Measurements from ENCODE around the gene DOCK4. TPM values are rescaled to one million over a fixed set of nuclear protein-coding genes. Genes with fewer than 3 reads are reported as not detected.

The DOCK4 gene
- total and polyA plus RNA-seq, 2 of the 8 experiments (the other 6 are each of a cell fraction or from before 2014, with no cell fraction given), result 5.1 to 23.6 TPM

DNA sequence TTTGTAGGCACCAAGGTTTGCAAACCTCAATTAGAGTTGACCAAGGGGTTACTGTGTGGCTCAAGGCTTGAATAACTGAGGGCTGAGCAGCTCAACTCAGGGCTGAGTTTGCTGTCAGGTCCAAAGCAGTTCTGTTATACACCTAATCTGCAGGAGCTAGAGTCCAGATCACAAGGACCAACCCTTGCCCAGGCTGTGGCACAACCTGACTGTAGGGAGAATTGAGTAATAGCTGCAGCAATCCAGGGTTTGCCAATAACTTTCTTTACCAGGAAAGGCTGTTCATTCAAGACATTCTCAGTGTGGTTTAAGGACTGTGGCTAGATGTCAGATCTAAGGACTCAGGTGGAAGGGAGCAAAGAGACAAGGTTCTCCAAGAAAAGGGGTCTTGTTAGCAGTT is 528.4 kb downstream of the DOCK4 start:
- no peak overlapping the region for H4K8ac ChIP-seq (ENCODE audit: extremely low read depth, insufficient read depth, low read length)
- no peak for DNase-seq (ENCODE audit: low read depth in 1 of 2, low spot score in 2 of 2)
- TF ChIP-seq JUN (IDR thresholded peaks at IDR 0.05; ENCODE audit: low read depth, low read length) (no peak), PHF8 (conservative IDR thresholded peaks at IDR 0.05; ENCODE audit: low read depth, low read length) (no peak), RNF2 (IDR thresholded peaks at IDR 0.05; ENCODE audit: borderline replicate concordance, low read depth, low read length, missing control alignments, poor library complexity, severe bottlenecking) (no peak), GTF2F1 (IDR thresholded peaks at IDR 0.05; ENCODE audit: borderline replicate concordance, low read depth, low read length) (no peak), CTBP2 (IDR thresholded peaks at IDR 0.05; ENCODE audit: borderline replicate concordance, insufficient read depth, insufficient read length, low read length) (no peak), YY1 (IDR thresholded peaks at IDR 0.05; ENCODE audit: low read depth, low read length) (no peak), SRF (IDR thresholded peaks at IDR 0.05; ENCODE audit: low read depth, low read length) (no peak), CBX8 (IDR thresholded peaks at IDR 0.05; ENCODE audit: borderline replicate concordance, low read depth, low read length) (no peak), HDAC2 (IDR thresholded peaks at IDR 0.05; ENCODE audit: borderline replicate concordance in 1 of 2, low read depth in 2 of 2, low read length in 2 of 2) (no peak), CREB1 (IDR thresholded peaks at IDR 0.05) (no peak), BACH1 (IDR thresholded peaks at IDR 0.05; ENCODE audit: low read length) (no peak), NRF1 (IDR thresholded peaks at IDR 0.05; ENCODE audit: low read depth, low read length) (no peak)
- TF ChIP-seq, protein P1, sequence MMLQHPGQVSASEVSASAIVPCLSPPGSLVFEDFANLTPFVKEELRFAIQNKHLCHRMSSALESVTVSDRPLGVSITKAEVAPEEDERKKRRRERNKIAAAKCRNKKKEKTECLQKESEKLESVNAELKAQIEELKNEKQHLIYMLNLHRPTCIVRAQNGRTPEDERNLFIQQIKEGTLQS (IDR thresholded peaks at IDR 0.05; ENCODE audit: insufficient read depth, low read depth, low read length), result no peak
- TF ChIP-seq, protein P2, sequence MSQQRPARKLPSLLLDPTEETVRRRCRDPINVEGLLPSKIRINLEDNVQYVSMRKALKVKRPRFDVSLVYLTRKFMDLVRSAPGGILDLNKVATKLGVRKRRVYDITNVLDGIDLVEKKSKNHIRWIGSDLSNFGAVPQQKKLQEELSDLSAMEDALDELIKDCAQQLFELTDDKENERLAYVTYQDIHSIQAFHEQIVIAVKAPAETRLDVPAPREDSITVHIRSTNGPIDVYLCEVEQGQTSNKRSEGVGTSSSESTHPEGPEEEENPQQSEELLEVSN (IDR thresholded peaks at IDR 0.05), result no peak

More for the DNA sequence above, 528.4 kb downstream of the DOCK4 start:
- Histone ChIP-seq H3K14ac (ENCODE audit: insufficient read length) (no peak overlapping the region), H3K36me3 (ENCODE audit: control insufficient read depth in 2 of 4, insufficient read depth in 4 of 4, low read length in 3 of 4) (no peaks in the 10 kb centered on the region), H3K79me2 (ENCODE audit: control insufficient read depth in 1 of 2, insufficient read depth in 2 of 2, low read length in 2 of 2) (no peaks in the 10 kb centered on the region), H3K23me2 (ENCODE audit: low read depth, low read length) (no peaks in the 10 kb centered on the region), H2BK20ac (ENCODE audit: low read length) (no peak overlapping the region), H3K79me1 (ENCODE audit: low read depth, low read length) (no peaks in the 10 kb centered on the region), H3K4ac (replicated peaks; ENCODE audit: insufficient read length, low read depth, low read length) (no peak overlapping the region), H2AFZ (ENCODE audit: low read length) (no peak overlapping the region), H2BK15ac (ENCODE audit: low read length) (no peak overlapping the region), H4K20me1 (replicated peaks in 1 of 2; ENCODE audit: control insufficient read depth in 1 of 2, insufficient read depth in 2 of 2, low read length in 2 of 2) (no peaks in the 10 kb centered on the region), H3K9me3 (ENCODE audit: insufficient read depth in 2 of 2, low read depth in 1 of 2, low read length in 1 of 2) (no peaks in the 10 kb centered on the region), H3K9ac (replicated peaks in 1 of 4; ENCODE audit: extremely low read depth in 1 of 4, low read depth in 3 of 4, low read length in 3 of 4) (no peak overlapping the region), H3K56ac (replicated peaks; ENCODE audit: insufficient read length, low read depth, low read length) (no peak overlapping the region), H2AK5ac (ENCODE audit: low read depth, low read length) (no peak overlapping the region), H4K5ac (ENCODE audit: insufficient read length, low read depth, low read length) (no peak overlapping the region), H3K4me2 (ENCODE audit: insufficient read depth in 1 of 2, low read depth in 2 of 2, low read length in 2 of 2) (no peak overlapping the region), H3K27ac (ENCODE audit: low read depth, low read length) (no peak overlapping the region), H3K4me1 (replicated peaks in 1 of 4; ENCODE audit: control insufficient read depth in 3 of 4, insufficient read depth in 4 of 4, low read length in 3 of 4) (no peaks in the 10 kb centered on the region), H2BK12ac (ENCODE audit: low read depth, low read length) (no peak overlapping the region), H3K4me3 (ENCODE audit: extremely low read depth in 1 of 4, insufficient read depth in 2 of 4, low read depth in 3 of 4, low read length in 4 of 4) (no peak overlapping the region), H3K27me3 (replicated peaks in 1 of 4; ENCODE audit: control insufficient read depth in 3 of 4, extremely low read depth in 1 of 4, insufficient read depth in 3 of 4, low read length in 3 of 4) (no peaks in the 10 kb centered on the region), H2BK5ac (ENCODE audit: low read depth, low read length) (no peak overlapping the region), H3K18ac (ENCODE audit: extremely low read depth, low read length) (no peak overlapping the region), H3K23ac (ENCODE audit: insufficient read length) (no peak overlapping the region), H2BK120ac (replicated peaks; ENCODE audit: low read depth, low read length) (no peak overlapping the region), H4K91ac (replicated peaks; ENCODE audit: insufficient read length, low read length) (no peak overlapping the region)
- FAIRE-seq, result no peak
- CTCF ChIA-PET (ENCODE audit: partially characterized antibody), result interaction anchor here (0.7 to 1.8 kb wide), 2 partner anchors 53 to 473 kb away, joined by 3 to 4 read pairs; no protein-coding TSS in a partner anchor
- POLR2A ChIA-PET (ENCODE audit: partially characterized antibody), result no interaction called here

Data from H1 (cell line).